ENCODE measurements around the gene DGKB.

The DGKB gene

GRCh38 chr7:14821757-14822480 is 80.6 kb downstream of the DGKB start:
- DNase-seq (ENCODE audit: low read depth in 2 of 2) = no peak

- DNase-seq (ENCODE audit: low read depth in 2 of 2) = no peak
These were observed 83.7 kb downstream of the DGKB start for GRCh38 chr7:14818871-14819270.

DNA sequence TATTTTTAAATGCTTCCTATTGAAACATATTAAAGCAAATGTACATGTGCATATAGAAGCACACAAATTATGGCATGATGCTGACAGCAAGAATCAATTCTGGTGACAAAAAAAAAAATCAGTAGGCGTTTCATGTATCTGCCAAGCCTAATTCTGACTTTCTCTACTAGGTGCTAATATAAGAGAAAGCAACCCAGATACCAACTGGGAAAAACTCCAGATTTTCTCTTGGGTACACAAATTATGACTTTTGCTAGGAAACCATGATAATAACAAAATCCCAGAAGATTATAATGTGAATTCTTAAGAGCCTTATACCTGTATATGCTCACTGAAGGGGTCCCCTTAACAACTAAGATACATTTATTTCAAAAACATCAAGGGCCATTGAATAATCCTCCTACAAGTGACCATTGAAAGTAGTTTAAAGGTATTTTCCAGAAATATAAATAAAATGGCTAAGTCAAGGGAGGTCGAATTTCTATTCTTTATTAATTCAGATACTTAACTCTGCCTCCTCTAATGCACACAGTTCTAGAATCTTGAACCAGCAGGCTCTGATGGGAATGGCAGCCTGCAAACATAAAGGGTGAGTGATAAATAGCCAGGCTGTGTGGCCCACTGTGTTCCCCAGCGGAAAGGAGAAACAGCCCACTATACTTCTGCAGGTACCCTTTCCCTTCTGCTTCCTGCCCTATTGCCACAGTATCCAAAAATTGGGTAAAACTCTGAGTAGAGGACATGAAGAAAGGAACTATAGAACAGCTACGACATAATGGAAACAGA is 84.5 kb downstream of the DGKB start:
- DNase-seq (ENCODE audit: low read depth in 2 of 2) = no peak

- no peak for DNase-seq (ENCODE audit: low read depth in 2 of 2)
These were observed 95.0 kb downstream of the DGKB start for GRCh38 chr7:14807507-14807906.

GRCh38 chr7:14806891-14807290 is 95.7 kb downstream of the DGKB start:
- no peak for DNase-seq (ENCODE audit: low read depth in 2 of 2)

DNA sequence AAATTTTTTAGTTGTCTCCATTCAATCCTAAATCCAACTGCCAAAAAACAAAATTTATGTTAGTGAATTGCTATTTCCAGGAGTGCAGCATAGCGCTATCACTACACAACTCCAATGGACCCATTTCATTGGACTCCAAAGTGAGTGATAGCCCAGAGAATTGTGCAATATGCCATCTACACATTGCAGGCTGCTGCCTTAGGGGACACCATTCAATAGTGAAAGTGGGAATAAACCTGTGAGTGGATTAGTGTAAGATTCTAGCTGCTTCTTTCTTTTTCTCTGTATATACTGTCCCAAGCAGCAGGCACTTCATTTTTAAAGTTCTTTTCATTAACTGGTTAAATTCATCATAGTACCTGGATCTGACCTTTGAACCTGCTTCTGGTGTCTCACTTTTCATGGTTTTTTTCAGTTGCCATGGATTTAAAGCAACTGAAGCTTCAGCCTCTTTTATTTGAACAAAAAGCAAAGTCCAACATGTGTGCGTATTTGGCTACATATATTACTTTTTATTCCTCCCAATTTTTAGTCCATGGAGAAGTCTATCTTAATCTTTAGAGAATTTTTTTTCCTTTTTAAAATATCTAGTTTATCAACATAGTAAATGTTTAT is 97.3 kb downstream of the DGKB start:
- DNase-seq (ENCODE audit: low read depth in 2 of 2) = no peak

- DNase-seq (ENCODE audit: low read depth in 2 of 2) = no peak
These were observed 101.9 kb downstream of the DGKB start for GRCh38 chr7:14800664-14801063.

DNA sequence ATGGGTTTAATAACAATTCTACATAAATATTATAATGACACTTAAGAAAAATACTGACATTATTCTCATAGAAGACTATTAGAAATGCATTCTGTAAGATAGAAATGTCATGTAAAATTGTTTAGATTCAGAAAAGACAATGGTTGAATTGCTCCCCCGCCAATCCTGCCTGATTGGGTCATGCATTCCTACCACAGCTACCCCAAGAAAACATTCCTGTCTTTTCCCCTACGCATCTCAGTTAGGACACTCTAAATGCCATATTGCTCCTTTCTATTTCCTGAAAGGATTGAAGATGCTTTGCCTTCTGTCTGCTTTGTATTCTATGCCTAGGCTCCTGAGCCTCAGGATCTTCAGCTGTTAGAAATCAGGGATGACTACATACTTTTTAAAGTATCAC is 109.4 kb downstream of the DGKB start:
- DNase-seq (ENCODE audit: low read depth in 2 of 2) = no peak

DNA sequence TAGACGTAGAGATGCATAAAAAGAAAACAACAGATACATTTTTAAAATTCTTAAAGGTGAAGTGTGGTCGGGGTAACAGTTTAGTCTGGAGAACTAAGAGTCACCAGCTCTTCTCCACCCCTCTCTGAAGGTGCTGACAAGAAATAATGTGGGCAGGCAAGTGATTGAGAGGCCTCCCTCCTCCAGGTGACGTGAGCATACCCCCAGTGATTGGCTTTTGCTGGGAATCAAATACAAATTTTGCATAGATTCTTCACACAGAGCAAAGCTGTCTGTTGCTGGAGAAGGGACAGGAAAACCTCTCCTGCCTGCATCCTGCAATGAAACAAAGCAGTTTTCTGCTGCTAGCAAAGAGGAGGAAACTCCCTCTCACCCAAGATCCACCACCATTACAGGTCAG is 115.0 kb downstream of the DGKB start:
- no peak for DNase-seq (ENCODE audit: low read depth in 2 of 2)

- DNase-seq (ENCODE audit: low read depth in 2 of 2) = no peak
These were observed 116.1 kb downstream of the DGKB start for GRCh38 chr7:14786314-14786895.

GRCh38 chr7:14777806-14778205 is 124.7 kb downstream of the DGKB start:
- no peak for DNase-seq (ENCODE audit: low read depth in 2 of 2)

- DNase-seq (ENCODE audit: low read depth in 2 of 2) = no peak
These were observed 126.3 kb downstream of the DGKB start for GRCh38 chr7:14776266-14776665.

- no peak for DNase-seq (ENCODE audit: low read depth in 2 of 2)
These were observed 128.8 kb downstream of the DGKB start for GRCh38 chr7:14773729-14774271.

GRCh38 chr7:14770614-14771013 is 131.9 kb downstream of the DGKB start:
- no peak for DNase-seq (ENCODE audit: low read depth in 2 of 2)

- DNase-seq (ENCODE audit: low read depth in 2 of 2) = no peak
These were observed 133.3 kb downstream of the DGKB start for GRCh38 chr7:14769261-14769660.

DNA sequence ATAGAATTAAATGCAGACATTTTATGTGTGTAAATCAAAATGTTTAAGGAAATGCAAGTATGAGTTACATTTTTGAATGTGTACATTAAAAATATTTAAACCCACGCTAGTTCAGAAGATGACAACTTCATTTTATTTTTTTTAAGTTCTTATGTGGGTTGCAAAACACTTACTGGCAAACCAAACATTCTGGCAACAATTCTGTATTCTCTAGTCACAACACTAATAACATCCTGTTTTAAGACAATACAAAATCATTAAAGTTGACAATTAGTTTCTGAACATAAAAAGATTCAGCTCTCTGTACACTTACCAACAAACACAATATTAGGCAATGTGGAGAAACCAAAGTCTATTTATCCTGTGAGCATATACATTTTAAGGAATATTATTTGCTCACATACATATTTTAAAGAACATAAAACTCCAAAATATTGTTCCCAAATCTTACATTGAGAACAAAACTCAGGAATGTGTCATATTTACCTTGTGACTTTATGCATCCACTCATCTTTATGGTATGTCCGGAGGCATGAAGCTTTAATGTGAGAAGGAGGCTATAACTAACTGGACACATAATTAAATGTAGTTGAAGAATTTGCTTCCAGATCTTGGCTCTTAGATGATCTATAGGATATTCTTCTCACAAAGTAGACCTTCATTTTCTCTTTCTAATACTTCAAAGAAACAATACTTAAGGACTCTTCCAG is 134.7 kb downstream of the DGKB start:
- DNase-seq (ENCODE audit: low read depth in 2 of 2) = no peak

DNA sequence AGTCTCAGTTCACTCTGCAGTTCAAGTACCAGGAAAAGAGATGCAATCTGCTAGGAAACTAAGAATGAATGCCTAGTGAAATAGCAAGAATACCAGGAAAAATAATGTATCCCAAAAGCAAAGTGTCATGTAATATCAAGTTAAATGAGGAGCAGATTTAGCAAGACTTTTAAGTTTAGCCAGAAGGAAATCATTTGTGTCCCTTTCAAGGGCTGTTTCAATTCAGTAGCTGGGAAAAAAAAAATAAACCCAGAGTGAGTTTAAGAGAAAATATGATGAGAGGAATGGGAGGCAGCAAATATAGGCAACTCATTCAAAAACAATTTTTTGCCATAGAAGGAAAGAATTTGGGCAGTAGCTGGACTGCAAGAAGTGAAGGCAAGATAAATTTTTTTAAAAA is 135.8 kb downstream of the DGKB start:
- no peak for DNase-seq (ENCODE audit: low read depth in 2 of 2)

DNA sequence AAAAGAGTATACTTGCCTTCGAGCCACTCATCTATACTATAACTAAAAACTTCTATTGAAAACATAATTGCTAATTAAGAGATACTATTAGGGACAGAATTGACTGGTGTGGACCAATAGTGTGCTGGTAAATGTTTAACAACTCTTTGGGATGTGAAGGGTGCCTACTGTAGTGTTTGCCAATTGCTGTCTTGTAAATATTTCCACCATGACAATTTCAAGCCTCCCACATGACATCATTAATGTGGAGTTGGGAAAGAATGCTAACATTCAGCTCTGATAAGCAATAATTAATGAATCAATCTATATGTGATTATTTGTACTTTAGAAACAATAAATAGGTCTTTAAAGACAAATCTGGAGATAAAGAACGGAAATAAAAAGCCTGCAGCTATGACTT is 136.8 kb downstream of the DGKB start:
- no peak for DNase-seq (ENCODE audit: low read depth in 2 of 2)

- DNase-seq (ENCODE audit: low read depth in 2 of 2) = no peak
These were observed 140.0 kb downstream of the DGKB start for GRCh38 chr7:14762561-14762960.

DNA sequence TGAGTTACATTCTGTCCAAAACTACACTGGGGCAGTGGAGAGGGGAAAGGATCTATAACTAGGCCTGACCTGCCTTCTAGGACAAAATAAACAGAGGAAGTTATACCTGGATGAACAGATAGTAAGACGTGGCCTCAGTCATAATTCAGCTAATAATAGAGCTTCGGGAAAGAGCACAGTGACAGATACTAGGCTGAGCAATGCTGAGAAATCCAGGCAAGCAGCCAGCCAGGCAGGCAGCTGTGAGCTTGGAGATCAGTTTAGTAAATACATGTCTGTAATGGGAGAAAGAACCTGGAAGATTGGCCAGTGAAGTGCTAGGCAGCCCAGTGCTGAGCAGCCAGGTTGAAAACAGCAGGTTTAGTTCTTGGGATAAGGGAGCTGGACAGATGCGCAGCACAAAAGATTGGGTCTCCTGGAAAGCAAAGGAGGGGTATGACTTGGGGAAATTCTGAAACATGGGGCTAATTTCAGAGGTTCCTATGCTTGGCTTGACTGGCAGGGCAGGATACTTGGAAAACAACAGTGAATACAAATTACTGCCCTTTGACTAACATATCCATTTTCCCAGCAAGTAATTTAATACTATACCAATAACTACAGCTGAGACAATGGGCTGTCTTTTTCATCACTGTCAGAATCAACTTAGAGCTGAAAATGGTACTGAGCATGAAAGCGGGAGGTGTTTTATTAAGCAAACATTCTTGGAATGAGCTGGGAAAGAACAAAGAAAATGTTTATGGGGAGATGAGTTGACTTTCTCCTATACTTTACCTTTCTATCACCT is 140.8 kb downstream of the DGKB start:
- DNase-seq (ENCODE audit: low read depth in 2 of 2) = no peak
